HG03575 (cell line): ENCODE data around the gene METTL16.

Experiments used
- ATAC-seq: cut with Tn5 transposase; IDR thresholded peaks from one replicate; pipeline ENCODE4 v1.9.1; 2021; ENCODE audit not compliant: unreplicated experiment, insufficient number of reproducible peaks, low FRiP score; ENCODE audit errors: extremely low read depth

METTL16 gene

DNA sequence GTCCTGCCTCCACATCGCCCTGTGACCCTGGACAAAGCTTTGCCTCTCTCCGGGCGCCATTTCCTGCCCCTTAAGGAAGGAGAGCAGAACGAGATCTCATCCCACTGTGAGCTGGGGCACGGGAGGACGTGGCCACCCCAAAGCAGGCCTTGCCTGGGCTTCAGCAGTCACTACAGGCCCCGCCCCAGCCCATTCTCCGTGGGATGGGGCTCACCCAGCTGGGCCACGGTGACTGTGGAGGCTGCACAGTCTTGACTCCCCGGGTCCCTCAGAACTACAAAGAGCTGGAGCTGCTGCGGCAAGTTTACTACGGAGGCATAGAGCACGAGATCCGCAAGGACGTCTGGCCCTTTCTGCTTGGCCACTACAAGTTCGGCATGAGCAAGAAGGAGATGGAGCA, 139.0 kb downstream of the METTL16 start:
- ATAC-seq, result no peak

- ATAC-seq, result no peak
Observed at GRCh38 chr17:2372180-2372579, 139.5 kb downstream of the METTL16 start.

GRCh38 chr17:2371183-2372130, 140.2 kb downstream of the METTL16 start:
- ATAC-seq, result no peak

DNA sequence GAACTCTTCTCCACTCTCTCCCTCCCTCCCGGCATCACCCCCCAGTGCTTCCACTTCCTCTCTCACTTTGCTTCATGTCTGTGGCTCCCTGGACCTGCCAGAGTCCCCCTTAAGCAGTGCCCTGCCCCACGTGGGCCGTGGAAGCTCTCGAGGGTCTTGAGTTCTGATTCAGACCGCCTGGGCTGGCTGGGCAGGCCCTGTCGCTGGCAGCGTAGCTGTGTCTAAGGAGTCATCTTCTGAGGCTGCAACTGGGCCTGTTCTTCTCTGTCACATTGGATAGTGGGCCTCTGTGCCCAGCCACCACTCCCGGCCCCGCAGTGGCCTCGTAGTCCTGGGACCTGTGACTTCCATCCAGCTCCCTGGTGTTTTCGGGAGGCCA, 141.5 kb downstream of the METTL16 start:
- ATAC-seq, result no peak

- ATAC-seq, result no peak
Observed at GRCh38 chr17:2369551-2370210, 142.0 kb downstream of the METTL16 start.

GRCh38 chr17:2369039-2369438, 142.6 kb downstream of the METTL16 start:
- ATAC-seq, result no peak

DNA sequence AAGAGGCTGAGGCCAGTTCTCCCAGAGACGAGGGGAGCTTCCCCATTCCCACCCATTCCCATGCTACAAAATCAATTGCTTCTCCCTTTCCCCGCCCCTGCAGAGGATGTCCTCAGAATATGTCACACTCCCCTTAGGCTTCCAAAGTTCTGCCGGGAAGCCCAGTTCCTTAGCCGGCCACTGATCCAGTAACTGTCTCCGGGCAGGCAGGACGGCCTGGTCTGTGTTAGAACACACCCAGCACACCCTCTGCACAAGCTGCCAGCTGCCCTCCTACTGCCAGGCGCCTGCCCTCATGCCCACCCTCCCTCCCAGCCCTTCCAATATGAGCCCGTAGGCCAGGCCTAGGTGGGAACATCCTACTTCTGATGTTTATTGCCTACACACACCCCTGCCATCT, 143.3 kb downstream of the METTL16 start:
- no peak for ATAC-seq

GRCh38 chr17:2366747-2367494, 144.8 kb downstream of the METTL16 start:
- no peak for ATAC-seq
